Parathyroid adenoma (tissue), 2 donors: ENCODE data around the gene PACSIN1.

Experiments
- H2AFZ ChIP-seq: fragments of 300-600 bp; sonication (generic); one replicate; pipeline ENCODE4 v1.7.0; 2017; ENCODE audit warnings: antibody characterized with exemption, mild to moderate bottlenecking
- H3K27ac ChIP-seq: fragments of 300-600 bp; sonication (generic); one replicate; pipeline ENCODE4 v1.7.0; 2017
- H3K27me3 ChIP-seq: fragments of 300-600 bp; sonication (generic); one replicate; pipeline ENCODE4 v1.7.0; 2017; ENCODE audit warnings: low read length; ENCODE audit not compliant: control insufficient read depth, insufficient read depth
- H3K36me3 ChIP-seq: fragments of 300-600 bp; sonication (generic); one replicate; pipeline ENCODE4 v1.7.0; 2017; ENCODE audit warnings: low read length; ENCODE audit not compliant: control insufficient read depth, insufficient read depth
- H3K4me1 ChIP-seq: fragments of 300-600 bp; sonication (generic); one replicate; pipeline ENCODE4 v1.7.0; 2017; ENCODE audit warnings: control low read depth
- H3K4me2 ChIP-seq: fragments of 300-600 bp; sonication (generic); one replicate; pipeline ENCODE4 v1.7.0; 2017; ENCODE audit warnings: low read length
- H3K4me3 ChIP-seq: fragments of 300-600 bp; sonication (generic); one replicate; pipeline ENCODE4 v1.7.0; 2017; ENCODE audit warnings: low read depth, low read length
- H3K79me2 ChIP-seq: fragments of 300-600 bp; sonication (generic); one replicate; pipeline ENCODE4 v1.7.0; 2017; ENCODE audit warnings: control low read depth
- H3K9ac ChIP-seq: fragments of 300-600 bp; sonication (generic); one replicate; pipeline ENCODE4 v1.7.0; 2017; ENCODE audit warnings: mild to moderate bottlenecking
- H3K9me3 ChIP-seq: fragments of 300-600 bp; sonication (generic); one replicate; pipeline ENCODE4 v1.7.0; 2017; ENCODE audit warnings: low read length; ENCODE audit not compliant: control insufficient read depth
- TF ChIP-seq, protein P1 (sequence below): fragments of 300-600 bp; sonication (generic); IDR thresholded peaks from one replicate; pipeline ENCODE4 v1.7.0; 2017; ENCODE audit warnings: antibody characterized with exemption, mild to moderate bottlenecking
- donor health status: primary hyperparathyroidism.

The PACSIN1 gene

GRCh38 chr6:34436803-34437643 is 28.9 kb upstream of the PACSIN1 start:
- TF ChIP-seq, protein P1, sequence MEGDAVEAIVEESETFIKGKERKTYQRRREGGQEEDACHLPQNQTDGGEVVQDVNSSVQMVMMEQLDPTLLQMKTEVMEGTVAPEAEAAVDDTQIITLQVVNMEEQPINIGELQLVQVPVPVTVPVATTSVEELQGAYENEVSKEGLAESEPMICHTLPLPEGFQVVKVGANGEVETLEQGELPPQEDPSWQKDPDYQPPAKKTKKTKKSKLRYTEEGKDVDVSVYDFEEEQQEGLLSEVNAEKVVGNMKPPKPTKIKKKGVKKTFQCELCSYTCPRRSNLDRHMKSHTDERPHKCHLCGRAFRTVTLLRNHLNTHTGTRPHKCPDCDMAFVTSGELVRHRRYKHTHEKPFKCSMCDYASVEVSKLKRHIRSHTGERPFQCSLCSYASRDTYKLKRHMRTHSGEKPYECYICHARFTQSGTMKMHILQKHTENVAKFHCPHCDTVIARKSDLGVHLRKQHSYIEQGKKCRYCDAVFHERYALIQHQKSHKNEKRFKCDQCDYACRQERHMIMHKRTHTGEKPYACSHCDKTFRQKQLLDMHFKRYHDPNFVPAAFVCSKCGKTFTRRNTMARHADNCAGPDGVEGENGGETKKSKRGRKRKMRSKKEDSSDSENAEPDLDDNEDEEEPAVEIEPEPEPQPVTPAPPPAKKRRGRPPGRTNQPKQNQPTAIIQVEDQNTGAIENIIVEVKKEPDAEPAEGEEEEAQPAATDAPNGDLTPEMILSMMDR = no peak
- H3K4me2 ChIP-seq = no peak overlapping the region

GRCh38 chr6:34437644-34437970 is 28.3 kb upstream of the PACSIN1 start:
- no peaks in the 10 kb centered on the region for H3K27me3 ChIP-seq
- H3K4me1 ChIP-seq = no peaks in the 10 kb centered on the region
- H3K79me2 ChIP-seq = no peaks in the 10 kb centered on the region
- H2AFZ ChIP-seq = no peak overlapping the region
- no peak overlapping the region for H3K4me2 ChIP-seq
- H3K27ac ChIP-seq = no peak overlapping the region
- no peak overlapping the region for H3K4me3 ChIP-seq
- TF ChIP-seq, protein P1 = no peak
- H3K36me3 ChIP-seq = no peaks in the 10 kb centered on the region
- no peak overlapping the region for H3K9ac ChIP-seq
- H3K9me3 ChIP-seq = no peaks in the 10 kb centered on the region

More at GRCh38 chr6:34436803-34437643, 28.9 kb upstream of the PACSIN1 start:
- H3K9me3 ChIP-seq = no peaks in the 10 kb centered on the region
- no peaks in the 10 kb centered on the region for H3K4me1 ChIP-seq
- H3K9ac ChIP-seq = no peak overlapping the region
- H3K27me3 ChIP-seq = no peaks in the 10 kb centered on the region
- H3K4me3 ChIP-seq = no peak overlapping the region
- no peak overlapping the region for H3K27ac ChIP-seq
- H3K36me3 ChIP-seq = no peaks in the 10 kb centered on the region
- no peak overlapping the region for H2AFZ ChIP-seq
- no peaks in the 10 kb centered on the region for H3K79me2 ChIP-seq

- Histone ChIP-seq H3K36me3 (no peaks in the 10 kb centered on the region), H3K9me3 (no peaks in the 10 kb centered on the region), H3K27me3 (no peaks in the 10 kb centered on the region), H3K4me1 (no peaks in the 10 kb centered on the region), H3K4me2 (no peak overlapping the region), H3K4me3 (no peak overlapping the region), H3K27ac (no peak overlapping the region), H3K9ac (no peak overlapping the region), H3K79me2 (no peaks in the 10 kb centered on the region), H2AFZ (no peak overlapping the region)
- TF ChIP-seq, protein P1 = no peak
Observed at GRCh38 chr6:34438705-34439104, 27.2 kb upstream of the PACSIN1 start.

DNA sequence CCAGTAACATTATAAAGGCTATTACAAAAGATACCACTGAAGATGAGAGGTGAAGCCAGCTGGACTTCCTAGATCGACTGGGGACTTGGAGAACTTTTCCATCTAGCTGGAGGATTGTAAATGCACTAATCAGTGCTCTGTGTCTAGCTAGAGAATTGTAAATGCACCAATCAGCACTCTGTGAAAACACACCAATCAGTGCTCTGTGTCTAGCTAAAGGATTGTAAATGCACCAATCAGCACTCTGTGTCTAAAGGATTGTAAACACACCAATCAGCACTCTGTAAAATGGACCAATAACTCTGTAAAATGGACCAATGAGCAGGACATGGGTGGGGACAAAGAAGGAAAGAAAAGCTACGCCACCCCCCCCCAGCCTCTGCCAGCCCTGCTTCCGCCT is 26.4 kb upstream of the PACSIN1 start:
- Histone ChIP-seq H3K4me2 (no peak overlapping the region), H3K79me2 (no peaks in the 10 kb centered on the region), H3K9ac (no peak overlapping the region), H3K4me3 (no peak overlapping the region), H3K9me3 (no peaks in the 10 kb centered on the region), H3K4me1 (no peaks in the 10 kb centered on the region), H3K27me3 (no peaks in the 10 kb centered on the region), H3K36me3 (no peaks in the 10 kb centered on the region), H2AFZ (no peak overlapping the region), H3K27ac (no peak overlapping the region)
- TF ChIP-seq, protein P1 = no peak

GRCh38 chr6:34441526-34441925 is 24.4 kb upstream of the PACSIN1 start:
- no peak overlapping the region for H3K4me2 ChIP-seq
- no peaks in the 10 kb centered on the region for H3K79me2 ChIP-seq
- TF ChIP-seq, protein P1 = no peak

More at GRCh38 chr6:34441526-34441925, 24.4 kb upstream of the PACSIN1 start:
- H3K9ac ChIP-seq = no peak overlapping the region
- no peaks in the 10 kb centered on the region for H3K9me3 ChIP-seq
- no peaks in the 10 kb centered on the region for H3K36me3 ChIP-seq
- H2AFZ ChIP-seq = no peak overlapping the region
- H3K4me3 ChIP-seq = no peak overlapping the region
- no peaks in the 10 kb centered on the region for H3K27me3 ChIP-seq
- H3K4me1 ChIP-seq = no peaks in the 10 kb centered on the region
- H3K27ac ChIP-seq = no peak overlapping the region
